GM12892 (cell line): Measurements from ENCODE around the gene MTRR. TPM values are rescaled to one million over a fixed set of nuclear protein-coding genes. Genes with fewer than 3 reads are reported as not detected.

Source experiments
- DNase-seq: peaks from one replicate; pipeline ENCODE4 v3.0.0; 2011; ENCODE audit not compliant: insufficient read length
- FAIRE-seq: peaks from 2 replicates; lab custom pipeline; 2011; peaks lifted over from hg19 to GRCh38; lab: Jason Lieb, UNC
- POLR2A ChIP-seq: IDR thresholded peaks from 2 replicates; pipeline ENCODE4 v1.6.1; 2011; ENCODE audit warnings: low read depth, low read length, control low read depth
- POLR2AphosphoS5 ChIP-seq: IDR thresholded peaks from 2 replicates; pipeline ENCODE4 v1.6.1; 2011; ENCODE audit warnings: low read depth, low read length, control low read depth
- TAF1 ChIP-seq: IDR thresholded peaks from 2 replicates; pipeline ENCODE4 v1.6.1; 2011; ENCODE audit warnings: low read depth, mild to moderate bottlenecking, control low read depth, low read length, borderline replicate concordance
- polyA plus RNA-seq: library from polyadenylated mRNA; unstranded; fragments of >200 nt; gene quantifications from one replicate; pipeline ENCODE4 v1.2.1, GENCODE V29; 2012; ENCODE audit warnings: missing spikeins, inconsistent platforms; ENCODE audit not compliant: missing spikeins

Gene MTRR
- polyA plus RNA-seq: 23.0 TPM

- DNase-seq (peak; percentile 80), FAIRE-seq (peak; percentile 99)
- TF ChIP-seq POLR2AphosphoS5 (peak; percentile 85), POLR2A (peak; percentile 93), TAF1 (no peak)
Measured at GRCh38 chr5:7868773-7869473, at the start of gene MTRR, which contains the start of gene FASTKD3. Gene MTRR (plus strand): TSS chr5:7869148. CDS start chr5:7870795, 1,647 bp downstream. Gene FASTKD3 (minus strand): TSS chr5:7869031. CDS start chr5:7868083, 948 bp downstream.

- FAIRE-seq: no peak
- no peak for TF ChIP-seq POLR2A
Measured at GRCh38 chr5:7822449-7822848, 46.5 kb upstream of the MTRR start.

DNA sequence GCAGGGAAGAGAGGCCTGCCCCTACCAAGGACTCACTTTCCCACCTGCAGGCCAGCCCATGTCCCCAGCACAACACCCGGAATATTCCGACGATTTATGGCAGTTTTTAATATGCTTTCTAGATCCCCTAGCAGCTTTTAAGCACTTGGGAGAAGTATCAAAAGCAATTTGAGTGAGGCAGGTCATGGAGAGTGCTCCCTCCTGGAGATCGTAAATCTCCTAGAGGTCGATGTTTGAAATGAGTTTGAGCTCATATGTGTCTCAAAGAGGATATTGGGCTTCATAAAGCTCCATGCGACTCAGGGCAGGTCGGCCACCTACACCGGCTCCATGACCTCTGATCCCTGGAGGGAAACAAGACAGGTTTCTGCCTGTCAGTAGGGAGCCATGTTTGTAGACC is 45.4 kb upstream of the MTRR start:
- FAIRE-seq (no peak), DNase-seq (no peak)
- TF ChIP-seq POLR2A: no peak
- TF ChIP-seq TAF1: no peak
- no peak for TF ChIP-seq POLR2AphosphoS5

More at GRCh38 chr5:7822449-7822848, 46.5 kb upstream of the MTRR start:
- DNase-seq: no peak

DNA sequence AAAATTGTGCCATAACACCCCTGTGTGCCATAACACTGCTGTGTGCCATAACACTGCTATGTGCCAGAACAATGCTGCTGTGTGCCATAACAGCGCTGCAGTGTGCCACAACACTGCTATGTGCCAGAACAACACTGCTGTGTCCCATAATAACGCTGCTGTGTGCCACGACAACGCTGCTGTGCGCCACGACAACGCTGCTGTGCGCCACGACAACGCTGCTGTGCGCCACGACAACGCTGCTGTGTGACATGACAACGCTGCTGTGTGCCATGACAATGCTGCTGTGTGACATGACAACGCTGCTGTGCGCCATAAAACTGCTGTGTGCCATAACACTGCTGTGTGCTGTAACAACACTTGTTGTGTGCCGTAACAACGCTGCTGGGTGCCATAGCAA is 44.0 kb upstream of the MTRR start:
- FAIRE-seq (no peak), DNase-seq (no peak)
- no peak for TF ChIP-seq POLR2A

- no peak for TF ChIP-seq POLR2AphosphoS5
- DNase-seq (no peak), FAIRE-seq (no peak)
Measured at GRCh38 chr5:7825630-7826029, 43.3 kb upstream of the MTRR start.

- FAIRE-seq (no peak), DNase-seq (no peak)
- TF ChIP-seq POLR2AphosphoS5: no peak
- no peak for TF ChIP-seq TAF1
- TF ChIP-seq POLR2A: no peak
Measured at GRCh38 chr5:7827610-7828009, 41.3 kb upstream of the MTRR start.

GRCh38 chr5:7828269-7828668 is 40.7 kb upstream of the MTRR start:
- no peak for FAIRE-seq
- TF ChIP-seq POLR2A: no peak
- no peak for TF ChIP-seq TAF1
- TF ChIP-seq POLR2AphosphoS5: no peak

DNA sequence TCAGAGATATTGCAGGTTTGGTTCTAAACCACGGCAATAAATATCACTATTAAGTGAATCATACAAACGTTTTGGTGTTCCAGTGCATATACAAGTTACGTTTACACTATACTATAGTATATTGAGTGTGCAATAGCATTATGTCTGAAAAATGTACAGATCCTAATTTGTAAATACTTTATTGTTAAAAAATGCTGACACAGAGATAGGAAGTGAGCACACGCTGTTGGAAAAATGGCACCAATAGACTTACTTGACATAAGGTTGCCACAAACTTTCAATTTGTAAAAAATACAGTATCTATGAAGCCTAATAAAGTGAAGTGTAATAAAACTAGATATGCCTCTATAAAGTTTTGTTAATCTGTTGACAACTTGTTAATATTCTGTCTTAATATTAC is 34.0 kb upstream of the MTRR start:
- no peak for TF ChIP-seq TAF1
- TF ChIP-seq POLR2AphosphoS5: no peak
- TF ChIP-seq POLR2A: no peak
- no peak for FAIRE-seq
- no peak for DNase-seq

More at GRCh38 chr5:7828269-7828668, 40.7 kb upstream of the MTRR start:
- DNase-seq: no peak

- no peak for TF ChIP-seq POLR2A
- no peak for TF ChIP-seq TAF1
- TF ChIP-seq POLR2AphosphoS5: no peak
- FAIRE-seq (no peak), DNase-seq (no peak)
Measured at GRCh38 chr5:7837403-7837802, 31.5 kb upstream of the MTRR start.

DNA sequence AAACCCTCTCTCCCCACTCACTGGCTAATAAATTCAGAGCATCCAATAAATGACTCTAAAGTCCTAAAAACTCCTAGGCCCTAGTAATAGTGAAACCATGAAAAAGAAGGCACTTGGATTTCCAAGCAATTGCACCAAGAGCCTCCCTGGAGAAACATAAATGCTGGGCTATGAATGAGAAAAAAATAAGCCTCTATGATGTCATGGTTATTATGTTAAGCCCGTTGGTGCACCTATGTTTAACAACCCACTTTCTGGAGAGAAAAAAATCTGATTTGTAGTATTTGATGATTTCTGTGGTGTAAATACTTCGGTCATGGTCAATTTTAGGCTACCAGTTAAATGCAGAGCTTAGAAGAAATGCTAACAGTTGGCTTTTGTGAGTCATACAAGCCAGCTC is 26.4 kb upstream of the MTRR start:
- DNase-seq (no peak), FAIRE-seq (no peak)

DNA sequence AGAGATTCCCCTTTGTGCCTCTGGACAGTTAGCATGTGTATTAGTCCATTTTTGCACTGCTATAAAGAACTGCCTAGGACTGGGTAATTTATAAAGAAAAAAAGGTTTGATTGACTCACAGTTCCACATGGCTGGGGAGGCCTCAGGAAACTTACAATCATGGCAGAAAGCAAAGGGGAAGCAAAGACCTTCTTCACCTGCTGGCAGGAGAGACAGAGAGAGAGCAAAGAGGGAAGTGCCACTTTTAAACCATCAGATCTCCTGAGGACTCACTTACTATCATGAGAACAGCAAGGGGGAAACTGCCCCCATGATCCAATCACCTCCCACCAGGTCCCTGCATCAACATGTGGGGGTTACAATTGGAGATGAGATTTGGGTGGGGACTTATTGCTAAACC is 24.0 kb upstream of the MTRR start:
- no peak for DNase-seq
- FAIRE-seq: no peak
- TF ChIP-seq POLR2AphosphoS5 (no peak), POLR2A (no peak), TAF1 (no peak)

More for the DNA sequence above, 26.4 kb upstream of the MTRR start:
- TF ChIP-seq POLR2AphosphoS5 (no peak), TAF1 (no peak), POLR2A (no peak)

- no peak for DNase-seq
- FAIRE-seq: no peak
- TF ChIP-seq TAF1 (no peak), POLR2A (no peak), POLR2AphosphoS5 (no peak)
Measured at GRCh38 chr5:7845557-7845956, 23.4 kb upstream of the MTRR start.

GRCh38 chr5:7846327-7846726 is 22.6 kb upstream of the MTRR start:
- FAIRE-seq (no peak), DNase-seq (no peak)
- no peak for TF ChIP-seq POLR2A
